RWPE1 (cell line): Measurements from ENCODE around the gene ERBIN.
A peak's percentile ranks its signal among the peaks of the same experiment; 100 is the strongest.
"Not testable (repeated sequence)": the region's sequence is repeated elsewhere in the genome, so short reads cannot be mapped to it uniquely, and the experiment has no call there.

Source experiments
- CTCF ChIA-PET: fragments of 350-600 bp; sonication (Branson Sonifier 250); formaldehyde crosslinking; extraction: SDS; loops from one replicate; lab custom pipeline; 2021; lab: Yijun Ruan, JAX
- POLR2A ChIA-PET: fragments of 400-600 bp; formaldehyde crosslinking; extraction: SDS; loops from one replicate; lab custom pipeline; 2020; ENCODE audit warnings: antibody characterized with exemption; ENCODE audit not compliant: low non-redundant PET; lab: Yijun Ruan, JAX
- DNase-seq: peaks from one replicate; pipeline ENCODE4 v3.0.0; 2012; ENCODE audit warnings: low spot score
- H3K27ac ChIP-seq: fragments of 450-650 bp; 2 replicates; pipeline ENCODE4 v1.5.1; 2017
- CTCF ChIP-seq: fragments of 450-650 bp; conservative IDR thresholded peaks from 2 replicates; pipeline ENCODE4 v1.5.1; 2017; ENCODE audit warnings: low read depth, mild to moderate bottlenecking

ERBIN gene

DNA sequence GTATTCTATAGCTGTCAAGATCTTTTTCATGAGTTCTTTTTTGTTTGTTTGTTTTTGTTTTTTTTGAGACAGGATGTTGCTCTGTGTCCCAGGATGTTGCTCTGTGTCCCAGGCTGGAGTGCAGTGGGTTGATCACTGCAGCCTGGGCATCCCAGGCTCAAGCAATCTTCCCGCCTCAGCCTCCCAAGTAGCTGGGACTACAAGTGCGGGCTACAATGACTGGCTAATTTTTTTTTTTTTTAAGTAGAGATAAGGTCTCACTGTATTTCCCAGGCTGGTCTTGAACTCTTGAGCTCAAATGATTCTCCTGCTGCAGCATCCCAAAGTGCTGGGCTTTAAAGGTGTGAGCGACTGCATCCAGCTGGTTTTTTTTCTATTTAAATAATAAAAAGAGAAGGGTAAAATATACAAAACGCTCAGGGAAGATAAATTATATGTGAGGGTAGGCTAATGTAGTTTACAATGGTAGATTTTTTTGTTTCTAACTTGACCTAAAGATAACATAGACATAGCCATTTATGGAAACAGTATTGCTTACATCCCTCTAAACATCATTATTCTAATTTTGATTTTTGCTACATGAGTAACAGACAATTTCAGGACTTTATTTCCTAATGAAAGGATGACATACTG, 21.9 kb downstream of the ERBIN start:
- ChIA-PET POLR2A (no interaction called here), CTCF (no interaction called here)
- no peak for TF ChIP-seq CTCF
- no peak overlapping the region for H3K27ac ChIP-seq
- DNase-seq: no peak

- ChIA-PET POLR2A (no interaction called here), CTCF (no interaction called here)
- no peak for TF ChIP-seq CTCF
- no peak for DNase-seq
- no peak overlapping the region for H3K27ac ChIP-seq
These were observed 25.0 kb downstream of the ERBIN start for GRCh38 chr5:65951330-65951729.

DNA sequence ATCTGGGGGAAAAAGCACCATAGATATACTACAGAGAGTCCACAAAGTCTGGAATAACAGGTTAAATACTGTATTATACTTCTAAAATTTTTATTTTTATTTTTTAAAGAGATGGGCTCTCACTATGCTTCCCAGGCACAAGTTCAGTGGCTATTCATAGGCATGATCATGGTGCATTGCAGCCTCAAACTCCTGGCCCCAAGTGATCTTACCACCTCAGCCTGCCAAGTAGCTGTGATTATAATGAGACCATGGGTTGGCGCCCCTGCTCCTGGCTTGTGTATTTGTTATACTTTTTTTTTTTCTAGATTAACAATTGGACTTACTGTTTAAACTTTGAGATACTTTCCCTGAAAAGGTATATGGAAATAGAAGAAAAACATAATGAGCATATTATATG, 25.9 kb downstream of the ERBIN start:
- no peak for TF ChIP-seq CTCF
- CTCF ChIA-PET: interaction anchor here (0.6 to 0.7 kb wide), 2 partner anchors 180 to 1322 kb away, joined by 3 read pairs; no protein-coding TSS in a partner anchor
- POLR2A ChIA-PET: no interaction called here

DNA sequence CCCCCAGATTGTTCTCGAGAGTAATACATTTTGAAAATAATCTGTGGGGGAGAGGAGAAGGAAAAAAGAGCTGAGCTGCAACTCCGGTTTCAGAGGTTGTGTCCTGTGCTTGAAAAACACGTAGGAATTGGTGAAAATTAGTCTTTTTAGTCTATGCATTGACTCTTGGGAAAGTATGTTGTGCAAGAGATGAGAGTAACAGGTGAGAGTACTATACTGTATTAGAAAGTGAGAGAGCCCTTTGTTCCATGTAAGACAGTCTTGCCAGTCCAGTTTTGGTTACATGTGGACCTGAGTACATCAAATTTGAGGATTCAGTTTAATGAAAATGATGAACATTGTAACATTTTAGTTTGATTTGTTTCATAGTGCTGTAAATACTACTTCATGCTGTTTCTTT, 27.8 kb downstream of the ERBIN start:
- no peak for DNase-seq
- ChIA-PET CTCF (interaction anchor here (0.7 to 0.9 kb wide), 2 partner anchors 15 to 181 kb away, joined by 3 read pairs; no protein-coding TSS in a partner anchor), POLR2A (no interaction called here)
- no peak overlapping the region for H3K27ac ChIP-seq
- no peak for TF ChIP-seq CTCF

More for the DNA sequence above, 25.9 kb downstream of the ERBIN start:
- H3K27ac ChIP-seq: no peak overlapping the region
- no peak for DNase-seq

DNA sequence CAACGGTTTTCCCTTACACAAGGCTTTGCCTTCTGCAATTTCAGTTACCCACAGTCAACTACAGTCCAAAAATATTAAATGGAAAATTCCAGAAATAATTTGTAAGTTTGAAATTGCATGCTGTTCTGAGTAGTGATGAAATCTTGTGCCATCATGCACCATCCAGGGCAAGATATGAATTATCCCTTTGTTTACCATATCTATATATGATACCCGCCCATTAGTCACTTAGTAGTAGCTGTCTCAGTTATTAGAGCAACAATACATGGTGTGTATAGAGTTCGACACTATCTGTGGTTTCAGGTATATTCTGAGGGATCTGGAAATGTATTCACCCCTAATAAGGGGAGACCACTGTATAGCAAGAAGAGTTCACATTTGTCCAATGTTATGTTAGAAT, 29.4 kb downstream of the ERBIN start:
- no peak for DNase-seq
- TF ChIP-seq CTCF: no peak
- ChIA-PET CTCF (interaction anchor here (0.6 kb wide), 1 partner anchor 16 kb away, joined by 6 read pairs; no protein-coding TSS in a partner anchor), POLR2A (no interaction called here)
- no peak overlapping the region for H3K27ac ChIP-seq

DNA sequence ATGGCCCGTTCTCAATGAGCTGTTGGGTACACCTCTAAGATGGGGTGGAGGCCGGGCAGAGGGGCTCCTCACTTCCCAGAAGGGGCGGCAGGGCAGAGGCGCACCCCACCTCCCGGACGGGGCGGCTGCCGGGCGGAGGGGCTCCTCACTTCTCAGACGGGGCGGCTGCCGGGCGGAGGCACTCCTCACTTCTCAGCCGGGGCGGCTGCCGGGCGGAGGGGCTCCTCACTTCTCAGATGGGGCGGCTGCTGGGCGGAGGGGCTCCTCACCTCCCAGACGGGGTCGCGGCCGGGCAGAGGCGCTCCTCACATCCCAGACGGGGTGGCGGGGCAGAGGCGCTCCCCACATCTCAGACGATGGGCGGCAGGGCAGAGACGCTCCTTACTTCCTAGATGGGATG, 31.3 kb downstream of the ERBIN start:
- POLR2A ChIA-PET, H3K27ac ChIP-seq, CTCF ChIA-PET, DNase-seq: not testable (repeated sequence)

DNA sequence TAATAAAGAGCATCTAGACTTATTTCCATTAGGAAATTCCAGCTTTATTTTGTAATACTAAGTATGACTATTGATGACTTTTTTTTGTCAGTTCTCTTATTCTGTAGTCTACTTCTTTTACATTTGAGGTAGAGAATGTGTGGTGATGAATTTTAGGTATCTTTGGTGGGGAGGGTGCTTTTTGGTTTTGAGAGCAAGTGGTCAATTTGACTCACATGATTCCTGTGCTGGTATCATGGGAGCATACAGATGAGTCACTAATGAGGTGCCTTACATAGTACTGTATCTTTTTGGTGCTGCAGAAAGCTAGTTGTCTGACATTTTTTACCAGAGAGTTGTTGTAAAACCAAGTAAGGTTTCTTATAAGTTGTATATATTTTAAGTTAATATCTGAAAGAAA, 35.3 kb downstream of the ERBIN start:
- CTCF ChIA-PET: interaction anchor here (0.5 to 1.0 kb wide), 3 partner anchors 8 to 122 kb away, joined by 3 to 4 read pairs (median 3); no protein-coding TSS in a partner anchor
- no peak overlapping the region for H3K27ac ChIP-seq
- POLR2A ChIA-PET: no interaction called here

More for the DNA sequence above, 35.3 kb downstream of the ERBIN start:
- DNase-seq: peak; percentile 50
- TF ChIP-seq CTCF: no peak
